Measurements from ENCODE around the gene ARHGAP8. TPM values are rescaled to one million over a fixed set of nuclear protein-coding genes. Genes with fewer than 3 reads are reported as not detected.

The ARHGAP8 gene
- total RNA-seq, 2 experiments from 2014 or later = 0.30 to 0.37 TPM

- Mint-ChIP-seq H3K9me3 (no peaks in the 10 kb centered on the region), H3K27me3 (no peaks in the 10 kb centered on the region), H3K4me3 (no peak overlapping the region), H3K4me1 (peaks cover 3% of the 10 kb centered on the region), H3K36me3 (ENCODE audit: low read depth) (no peaks in the 10 kb centered on the region), H3K27ac (no peak overlapping the region)
- ChIA-PET POLR2A (no interaction called here), CTCF (no interaction called here)
- DNase-seq = no peak
Measured at GRCh38 chr22:44811141-44811540, 58.8 kb downstream of the ARHGAP8 start.

DNA sequence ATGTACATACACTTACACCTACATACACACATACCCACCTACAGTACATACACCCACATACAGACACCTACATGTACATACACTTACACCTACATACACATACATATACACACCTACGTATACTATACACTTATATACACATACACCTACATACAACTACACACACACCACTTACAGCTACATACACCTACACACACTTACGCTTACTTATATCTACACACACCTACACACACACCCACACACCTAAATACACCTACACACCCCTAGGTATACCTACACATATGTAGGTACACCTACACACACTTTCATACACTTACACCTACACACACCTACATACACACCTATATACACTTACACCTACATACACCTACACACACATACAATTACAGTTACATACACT, 61.0 kb downstream of the ARHGAP8 start:
- no peak overlapping the region for H3K27ac Mint-ChIP-seq
- H3K9me3 Mint-ChIP-seq = no peaks in the 10 kb centered on the region
- POLR2A ChIA-PET = no interaction called here
- no peaks in the 10 kb centered on the region for H3K36me3 Mint-ChIP-seq (ENCODE audit: low read depth)
- H3K27me3 Mint-ChIP-seq = no peaks in the 10 kb centered on the region
- H3K4me1 Mint-ChIP-seq = no peaks in the 10 kb centered on the region
- CTCF ChIA-PET = no interaction called here
- H3K4me3 Mint-ChIP-seq = no peak overlapping the region
- DNase-seq = no peak

DNA sequence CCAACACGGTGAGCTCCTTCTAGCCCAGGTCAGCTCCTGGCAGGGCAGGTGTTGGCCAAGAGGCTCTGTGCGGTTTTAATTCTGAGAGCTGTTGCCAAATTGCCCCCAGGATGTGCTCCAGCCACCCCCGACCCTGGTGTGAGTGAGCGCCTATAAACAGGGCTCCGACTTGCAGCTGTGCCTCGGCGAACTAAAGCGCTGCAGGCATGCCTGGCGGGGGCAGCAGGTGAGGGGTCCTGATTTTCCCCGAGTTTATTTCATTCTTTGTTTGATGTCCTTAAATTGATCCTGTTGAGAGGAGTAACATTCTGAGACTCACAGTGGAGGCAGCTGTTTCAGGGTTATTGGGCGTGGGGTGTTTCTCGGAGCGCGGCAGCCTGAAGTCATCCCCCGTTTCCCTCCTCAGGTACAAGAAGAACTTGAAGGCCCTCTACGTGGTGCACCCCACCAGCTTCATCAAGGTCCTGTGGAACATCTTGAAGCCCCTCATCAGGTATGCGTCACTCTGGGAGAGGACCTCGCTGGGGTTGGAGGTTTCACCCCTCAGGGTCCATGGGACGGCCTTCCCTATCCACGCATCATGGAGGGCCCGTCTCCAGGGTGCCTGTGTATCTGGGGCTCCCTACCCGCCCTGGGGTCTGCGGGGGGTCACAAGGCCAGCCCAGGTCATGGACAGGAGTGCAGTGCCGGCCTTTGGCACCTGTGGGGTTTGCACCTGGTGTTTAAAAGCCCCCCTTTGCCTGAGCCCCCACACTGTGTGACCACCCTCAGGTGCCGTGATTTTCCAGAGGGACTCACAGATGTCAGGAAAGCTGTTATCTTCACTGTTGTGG, 62.1 kb downstream of the ARHGAP8 start:
- DNase-seq = no peak
- Mint-ChIP-seq H3K27ac (no peak overlapping the region), H3K27me3 (no peaks in the 10 kb centered on the region), H3K9me3 (no peaks in the 10 kb centered on the region), H3K4me3 (no peak overlapping the region), H3K36me3 (ENCODE audit: low read depth) (no peaks in the 10 kb centered on the region), H3K4me1 (no peaks in the 10 kb centered on the region)
- ChIA-PET POLR2A (no interaction called here), CTCF (no interaction called here)

- Mint-ChIP-seq H3K27me3 (no peaks in the 10 kb centered on the region), H3K4me1 (no peaks in the 10 kb centered on the region), H3K4me3 (no peak overlapping the region), H3K27ac (no peak overlapping the region), H3K9me3 (no peaks in the 10 kb centered on the region), H3K36me3 (ENCODE audit: low read depth) (no peaks in the 10 kb centered on the region)
- ChIA-PET POLR2A (no interaction called here), CTCF (no interaction called here)
- no peak for DNase-seq
Measured at GRCh38 chr22:44815099-44816070, 63.0 kb downstream of the ARHGAP8 start.

- Mint-ChIP-seq H3K9me3 (no peaks in the 10 kb centered on the region), H3K27ac (no peak overlapping the region), H3K4me3 (no peak overlapping the region), H3K36me3 (ENCODE audit: low read depth) (no peaks in the 10 kb centered on the region), H3K27me3 (no peaks in the 10 kb centered on the region), H3K4me1 (no peaks in the 10 kb centered on the region)
- DNase-seq = no peak
- ChIA-PET CTCF (no interaction called here), POLR2A (no interaction called here)
Measured at GRCh38 chr22:44816141-44816540, 63.8 kb downstream of the ARHGAP8 start.

DNA sequence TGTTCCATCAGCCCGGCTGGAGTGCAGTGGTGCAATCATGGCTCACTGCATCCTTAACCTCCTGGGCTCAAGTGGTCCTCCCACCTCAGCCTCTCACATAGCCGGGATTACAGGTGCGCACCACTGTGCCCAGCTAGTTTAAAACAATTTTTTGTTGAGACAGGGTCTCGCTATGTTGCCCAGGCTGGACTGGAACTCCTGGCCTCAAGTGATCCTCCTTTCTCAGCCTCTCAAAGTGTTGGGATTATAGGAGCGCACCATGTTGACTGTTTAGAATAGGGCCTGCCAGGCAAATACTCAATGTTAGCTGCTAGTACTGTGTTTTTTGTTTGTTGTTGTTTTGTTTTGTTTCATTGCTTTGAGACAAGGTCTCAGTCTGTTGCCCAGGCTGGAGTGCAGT, 66.4 kb downstream of the ARHGAP8 start:
- no peak overlapping the region for H3K27ac Mint-ChIP-seq
- CTCF ChIA-PET = no interaction called here
- H3K36me3 Mint-ChIP-seq (ENCODE audit: low read depth) = no peaks in the 10 kb centered on the region
- POLR2A ChIA-PET = no interaction called here
- no peak for DNase-seq
- H3K9me3 Mint-ChIP-seq = no peaks in the 10 kb centered on the region
- no peaks in the 10 kb centered on the region for H3K27me3 Mint-ChIP-seq
- H3K4me1 Mint-ChIP-seq = no peaks in the 10 kb centered on the region
- no peak overlapping the region for H3K4me3 Mint-ChIP-seq

DNA sequence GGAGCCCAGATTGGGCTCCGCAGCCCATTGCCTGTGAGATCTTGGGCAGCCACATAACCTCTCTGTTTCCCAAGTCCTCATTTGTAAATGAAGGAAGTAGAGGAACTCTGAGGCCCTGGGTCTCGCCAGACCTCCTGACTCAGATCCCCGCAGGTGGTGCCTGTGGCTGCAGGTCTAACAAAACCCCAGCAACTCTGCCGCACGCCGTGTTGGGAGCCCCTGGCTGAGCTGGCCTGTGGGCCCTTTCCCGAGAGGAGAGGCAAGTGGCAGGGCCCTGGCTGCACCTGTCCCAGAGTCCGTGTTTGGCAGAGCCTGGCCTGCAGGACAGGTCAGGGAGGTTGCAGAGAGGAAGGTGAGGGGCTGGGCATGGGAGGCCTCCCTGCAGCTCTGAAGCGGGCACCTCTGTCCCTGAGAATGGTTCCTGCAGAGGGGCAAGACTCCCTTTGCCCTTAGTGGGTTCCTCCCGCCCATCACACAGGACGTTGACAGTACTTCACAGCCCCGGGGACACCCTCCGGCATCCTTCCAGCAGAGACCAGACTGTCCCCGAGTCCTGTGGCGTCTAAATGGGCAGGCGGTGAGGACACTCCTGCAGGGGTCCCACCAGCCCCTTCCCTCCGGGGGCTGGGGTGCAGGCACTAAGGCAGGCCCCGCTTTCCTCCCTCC, 67.7 kb downstream of the ARHGAP8 start:
- POLR2A ChIA-PET = no interaction called here
- no peak for DNase-seq
- no peaks in the 10 kb centered on the region for H3K27me3 Mint-ChIP-seq
- H3K27ac Mint-ChIP-seq = no peak overlapping the region
- CTCF ChIA-PET = interaction anchor here (0.6 to 1.0 kb wide), 2 partner anchors 10 to 58 kb away, joined by 3 read pairs; no protein-coding TSS in a partner anchor
- no peaks in the 10 kb centered on the region for H3K4me1 Mint-ChIP-seq
- H3K9me3 Mint-ChIP-seq = no peaks in the 10 kb centered on the region
- no peaks in the 10 kb centered on the region for H3K36me3 Mint-ChIP-seq (ENCODE audit: low read depth)
- no peak overlapping the region for H3K4me3 Mint-ChIP-seq

DNA sequence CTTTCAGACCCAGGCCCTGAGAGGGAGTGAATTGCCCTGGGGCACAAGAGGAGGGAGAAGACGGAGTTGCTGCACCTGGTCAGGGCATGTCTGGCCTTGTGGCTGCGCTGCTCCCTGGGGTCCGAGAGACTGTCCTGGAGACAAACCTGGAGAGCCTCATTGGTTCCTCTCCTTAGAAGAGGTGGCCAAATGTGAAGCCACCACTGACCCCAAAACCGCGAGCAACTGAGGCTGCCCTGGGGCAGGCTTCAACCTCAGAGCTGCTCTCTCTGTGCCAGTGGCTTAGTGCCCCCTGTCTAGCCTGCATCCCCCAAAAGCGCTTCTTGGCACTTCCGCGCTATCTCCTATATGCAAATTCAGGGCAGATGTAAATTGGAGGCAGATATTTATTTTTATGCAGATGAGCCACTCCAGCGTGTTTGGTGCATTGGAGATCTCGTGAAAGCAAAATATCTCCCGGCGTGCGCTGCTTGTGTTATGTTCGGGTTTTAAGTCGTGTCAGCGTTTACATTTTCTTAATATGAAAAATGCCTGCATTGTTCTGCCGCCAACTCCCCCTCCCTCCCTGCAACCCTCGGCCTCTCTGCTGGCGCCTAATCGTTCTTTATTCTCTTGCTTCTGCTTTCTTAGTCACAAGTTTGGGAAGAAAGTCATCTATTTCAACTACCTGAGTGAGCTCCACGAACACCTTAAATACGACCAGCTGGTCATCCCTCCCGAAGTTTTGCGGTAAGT, 69.5 kb downstream of the ARHGAP8 start:
- ChIA-PET POLR2A (no interaction called here), CTCF (interaction anchor here (0.6 kb wide), 1 partner anchor 15 kb away, joined by 4 read pairs; no protein-coding TSS in a partner anchor)
- DNase-seq = no peak
- H3K4me3 Mint-ChIP-seq = no peak overlapping the region
- no peaks in the 10 kb centered on the region for H3K9me3 Mint-ChIP-seq
- H3K27me3 Mint-ChIP-seq = no peaks in the 10 kb centered on the region
- no peaks in the 10 kb centered on the region for H3K4me1 Mint-ChIP-seq
- no peaks in the 10 kb centered on the region for H3K36me3 Mint-ChIP-seq (ENCODE audit: low read depth)
- no peak overlapping the region for H3K27ac Mint-ChIP-seq

DNA sequence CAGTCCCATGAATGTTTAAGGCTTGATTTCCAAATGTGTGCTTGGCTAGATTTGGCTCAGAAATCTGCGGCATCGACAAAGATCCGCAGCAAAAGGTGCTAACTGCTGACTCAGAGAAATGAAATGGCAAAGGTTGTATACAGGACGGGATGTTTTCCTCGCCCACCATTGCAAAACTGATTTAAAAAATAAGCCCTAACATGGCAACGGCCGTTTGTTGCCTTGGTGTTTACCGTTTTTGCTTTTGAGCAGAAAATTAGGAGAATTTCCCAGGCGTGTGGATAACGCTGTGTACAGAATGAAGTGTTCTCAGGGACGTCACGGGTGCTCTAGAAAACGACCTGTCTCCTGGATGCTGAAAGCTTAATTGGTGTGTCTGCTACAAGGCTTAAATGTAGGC, 70.2 kb downstream of the ARHGAP8 start:
- ChIA-PET CTCF (no interaction called here), POLR2A (no interaction called here)
- Mint-ChIP-seq H3K4me3 (no peak overlapping the region), H3K4me1 (no peaks in the 10 kb centered on the region), H3K9me3 (no peaks in the 10 kb centered on the region), H3K27ac (no peak overlapping the region), H3K27me3 (no peaks in the 10 kb centered on the region), H3K36me3 (ENCODE audit: low read depth) (no peaks in the 10 kb centered on the region)
- DNase-seq = no peak

- H3K9me3 Mint-ChIP-seq = no peaks in the 10 kb centered on the region
- no peak overlapping the region for H3K4me3 Mint-ChIP-seq
- ChIA-PET CTCF (no interaction called here), POLR2A (no interaction called here)
- no peak for DNase-seq
- H3K27me3 Mint-ChIP-seq = no peaks in the 10 kb centered on the region
- no peaks in the 10 kb centered on the region for H3K4me1 Mint-ChIP-seq
- H3K27ac Mint-ChIP-seq = no peak overlapping the region
- no peaks in the 10 kb centered on the region for H3K36me3 Mint-ChIP-seq (ENCODE audit: low read depth)
Measured at GRCh38 chr22:44823396-44823795, 71.0 kb downstream of the ARHGAP8 start.

DNA sequence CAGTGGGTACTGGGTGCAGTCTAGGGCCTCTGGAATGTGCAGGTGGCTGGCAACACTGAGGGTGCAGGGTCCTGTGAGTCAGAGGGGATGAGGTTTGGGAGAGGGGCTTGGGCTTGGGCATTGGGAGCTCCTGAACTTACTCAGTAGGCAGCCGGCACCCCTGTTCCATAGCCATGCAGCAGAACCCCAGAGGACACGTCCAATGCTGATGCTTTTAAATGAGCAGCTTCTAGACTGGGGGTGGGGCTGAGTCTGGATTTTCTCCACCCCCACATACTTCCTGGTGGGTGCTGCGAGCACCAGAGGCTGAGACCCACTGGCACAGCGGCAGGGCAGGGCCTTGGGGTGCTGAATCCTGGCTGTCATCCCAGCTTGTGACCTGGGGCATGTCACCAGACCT, 71.4 kb downstream of the ARHGAP8 start:
- CTCF ChIA-PET = no interaction called here
- H3K36me3 Mint-ChIP-seq (ENCODE audit: low read depth) = no peaks in the 10 kb centered on the region
- no peaks in the 10 kb centered on the region for H3K9me3 Mint-ChIP-seq
- no peak overlapping the region for H3K27ac Mint-ChIP-seq
- no peak overlapping the region for H3K4me3 Mint-ChIP-seq
- POLR2A ChIA-PET = no interaction called here
- DNase-seq = no peak
- H3K4me1 Mint-ChIP-seq = no peaks in the 10 kb centered on the region
- no peaks in the 10 kb centered on the region for H3K27me3 Mint-ChIP-seq

DNA sequence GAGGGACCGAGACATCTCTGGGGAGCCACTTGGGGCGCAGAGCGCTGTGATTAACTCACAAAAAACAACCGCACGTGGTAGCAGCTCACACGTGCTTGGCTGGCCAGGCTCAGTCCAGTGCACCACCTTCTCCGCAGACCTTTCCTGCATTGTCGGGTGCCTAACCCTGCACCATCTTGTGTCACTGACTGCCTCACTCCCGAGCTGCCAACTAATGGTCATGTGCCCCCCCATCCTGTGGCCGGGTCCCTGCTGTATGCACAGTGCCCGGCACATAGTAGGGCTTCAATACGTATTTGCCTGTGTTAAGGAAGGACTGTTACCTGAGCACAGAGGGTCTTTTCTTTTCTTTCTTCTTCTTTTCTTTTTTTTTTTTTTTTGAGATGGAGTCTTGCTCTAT, 71.9 kb downstream of the ARHGAP8 start:
- no peak overlapping the region for H3K27ac Mint-ChIP-seq

More for the DNA sequence above, 71.9 kb downstream of the ARHGAP8 start:
- Mint-ChIP-seq H3K36me3 (ENCODE audit: low read depth) (no peaks in the 10 kb centered on the region), H3K4me3 (no peak overlapping the region), H3K9me3 (no peaks in the 10 kb centered on the region), H3K4me1 (no peaks in the 10 kb centered on the region), H3K27me3 (no peaks in the 10 kb centered on the region)
- POLR2A ChIA-PET = no interaction called here
- DNase-seq = no peak
- CTCF ChIA-PET = no interaction called here

All from activated CD4-positive, alpha-beta T cell treated with anti-CD3 and anti-CD28 coated beads, Interleukin-2, amount 10 ng/mL, durations not matched to agents 7 days and 5 days (primary cell).